ENCODE data around the gene IL4. TPM values are rescaled to one million over a fixed set of nuclear protein-coding genes. Genes with fewer than 3 reads are reported as not detected.

The IL4 gene
- total RNA-seq, 1 experiment from 2014 or later, result not detected

DNA sequence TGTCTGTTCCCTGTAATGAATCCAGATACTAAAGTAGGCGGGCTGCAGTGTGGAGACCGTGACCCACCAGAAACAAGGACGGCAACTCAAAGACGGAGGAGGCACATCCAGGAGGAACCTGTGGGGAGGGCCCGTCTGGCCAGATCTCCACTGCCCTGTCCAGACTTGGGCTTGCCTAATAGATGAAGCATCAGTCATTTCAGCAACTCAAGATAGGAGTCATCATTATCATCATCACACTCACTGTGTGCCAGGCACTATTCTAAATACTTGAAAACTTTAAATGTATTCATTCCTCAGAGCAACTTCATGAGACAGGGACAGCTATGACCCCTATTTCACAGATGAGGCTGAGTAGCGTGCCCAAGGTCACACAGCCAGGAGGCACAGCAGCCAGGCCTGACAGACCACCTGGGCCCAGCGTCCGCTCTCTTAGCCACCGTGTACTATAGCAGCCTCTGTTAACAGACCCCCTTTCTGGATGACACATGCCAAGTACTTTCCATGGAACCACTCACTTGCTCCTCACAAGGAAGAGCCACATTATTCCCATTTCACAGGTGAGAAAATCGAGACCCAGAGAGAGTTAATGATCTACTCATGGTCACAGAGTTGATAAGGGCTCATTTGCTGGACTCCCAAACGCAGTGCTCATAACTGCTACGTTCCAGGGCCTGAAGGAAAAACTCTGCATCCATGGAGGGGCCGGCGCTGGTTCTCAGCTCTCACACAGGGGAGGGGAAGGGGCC is 4.9 kb upstream of the IL4 start (continued):
- TF ChIP-seq, protein P1, sequence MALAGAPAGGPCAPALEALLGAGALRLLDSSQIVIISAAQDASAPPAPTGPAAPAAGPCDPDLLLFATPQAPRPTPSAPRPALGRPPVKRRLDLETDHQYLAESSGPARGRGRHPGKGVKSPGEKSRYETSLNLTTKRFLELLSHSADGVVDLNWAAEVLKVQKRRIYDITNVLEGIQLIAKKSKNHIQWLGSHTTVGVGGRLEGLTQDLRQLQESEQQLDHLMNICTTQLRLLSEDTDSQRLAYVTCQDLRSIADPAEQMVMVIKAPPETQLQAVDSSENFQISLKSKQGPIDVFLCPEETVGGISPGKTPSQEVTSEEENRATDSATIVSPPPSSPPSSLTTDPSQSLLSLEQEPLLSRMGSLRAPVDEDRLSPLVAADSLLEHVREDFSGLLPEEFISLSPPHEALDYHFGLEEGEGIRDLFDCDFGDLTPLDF (CRISPR knock-in tag; IDR thresholded peaks at IDR 0.05), result no peak
- TF ChIP-seq, protein P2, sequence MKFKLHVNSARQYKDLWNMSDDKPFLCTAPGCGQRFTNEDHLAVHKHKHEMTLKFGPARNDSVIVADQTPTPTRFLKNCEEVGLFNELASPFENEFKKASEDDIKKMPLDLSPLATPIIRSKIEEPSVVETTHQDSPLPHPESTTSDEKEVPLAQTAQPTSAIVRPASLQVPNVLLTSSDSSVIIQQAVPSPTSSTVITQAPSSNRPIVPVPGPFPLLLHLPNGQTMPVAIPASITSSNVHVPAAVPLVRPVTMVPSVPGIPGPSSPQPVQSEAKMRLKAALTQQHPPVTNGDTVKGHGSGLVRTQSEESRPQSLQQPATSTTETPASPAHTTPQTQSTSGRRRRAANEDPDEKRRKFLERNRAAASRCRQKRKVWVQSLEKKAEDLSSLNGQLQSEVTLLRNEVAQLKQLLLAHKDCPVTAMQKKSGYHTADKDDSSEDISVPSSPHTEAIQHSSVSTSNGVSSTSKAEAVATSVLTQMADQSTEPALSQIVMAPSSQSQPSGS (CRISPR knock-in tag; IDR thresholded peaks at IDR 0.05; ENCODE audit: borderline replicate concordance, low read depth), result no peak
- TF ChIP-seq, protein P3, sequence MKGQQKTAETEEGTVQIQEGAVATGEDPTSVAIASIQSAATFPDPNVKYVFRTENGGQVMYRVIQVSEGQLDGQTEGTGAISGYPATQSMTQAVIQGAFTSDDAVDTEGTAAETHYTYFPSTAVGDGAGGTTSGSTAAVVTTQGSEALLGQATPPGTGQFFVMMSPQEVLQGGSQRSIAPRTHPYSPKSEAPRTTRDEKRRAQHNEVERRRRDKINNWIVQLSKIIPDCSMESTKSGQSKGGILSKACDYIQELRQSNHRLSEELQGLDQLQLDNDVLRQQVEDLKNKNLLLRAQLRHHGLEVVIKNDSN (CRISPR knock-in tag; IDR thresholded peaks at IDR 0.05), result no peak
- TF ChIP-seq PRDM15 (CRISPR knock-in tag; IDR thresholded peaks at IDR 0.05), result no peak
- no peak for TF ChIP-seq TEAD4 (CRISPR knock-in tag; IDR thresholded peaks at IDR 0.05)

- POLR2A ChIA-PET, result no interaction called here
These were observed 4.4 kb upstream of the IL4 start for GRCh38 chr5:132669455-132669820.

More at GRCh38 chr5:132669455-132669820, 4.4 kb upstream of the IL4 start:
- TF ChIP-seq NFE2L1 (CRISPR knock-in tag; IDR thresholded peaks at IDR 0.05), result no peak
- no peak for TF ChIP-seq MXD4 (CRISPR knock-in tag; IDR thresholded peaks at IDR 0.05; ENCODE audit: borderline replicate concordance)
- TF ChIP-seq, protein P1 (CRISPR knock-in tag; IDR thresholded peaks at IDR 0.05), result no peak
- no peak for TF ChIP-seq ZNF121 (CRISPR knock-in tag; IDR thresholded peaks at IDR 0.05)
- TF ChIP-seq PREB (CRISPR knock-in tag; IDR thresholded peaks at IDR 0.05; ENCODE audit: borderline replicate concordance), result no peak
- no peak for TF ChIP-seq FOXJ3 (CRISPR knock-in tag; IDR thresholded peaks at IDR 0.05; ENCODE audit: borderline replicate concordance)
- no peak for TF ChIP-seq SMAD4 (CRISPR knock-in tag; IDR thresholded peaks at IDR 0.05)
- TF ChIP-seq, protein P4, sequence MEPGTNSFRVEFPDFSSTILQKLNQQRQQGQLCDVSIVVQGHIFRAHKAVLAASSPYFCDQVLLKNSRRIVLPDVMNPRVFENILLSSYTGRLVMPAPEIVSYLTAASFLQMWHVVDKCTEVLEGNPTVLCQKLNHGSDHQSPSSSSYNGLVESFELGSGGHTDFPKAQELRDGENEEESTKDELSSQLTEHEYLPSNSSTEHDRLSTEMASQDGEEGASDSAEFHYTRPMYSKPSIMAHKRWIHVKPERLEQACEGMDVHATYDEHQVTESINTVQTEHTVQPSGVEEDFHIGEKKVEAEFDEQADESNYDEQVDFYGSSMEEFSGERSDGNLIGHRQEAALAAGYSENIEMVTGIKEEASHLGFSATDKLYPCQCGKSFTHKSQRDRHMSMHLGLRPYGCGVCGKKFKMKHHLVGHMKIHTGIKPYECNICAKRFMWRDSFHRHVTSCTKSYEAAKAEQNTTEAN (CRISPR knock-in tag; IDR thresholded peaks at IDR 0.05), result no peak
- no peak for TF ChIP-seq MLX (CRISPR knock-in tag; IDR thresholded peaks at IDR 0.05)
- no peak for TF ChIP-seq GRHL2 (CRISPR knock-in tag; IDR thresholded peaks at IDR 0.05; ENCODE audit: insufficient replicate concordance, severe bottlenecking)
- TF ChIP-seq ZNF423 (CRISPR knock-in tag; IDR thresholded peaks at IDR 0.05), result no peak
- no peak for TF ChIP-seq ZNF317 (CRISPR knock-in tag; IDR thresholded peaks at IDR 0.05; ENCODE audit: borderline replicate concordance, low read depth)
- TF ChIP-seq RELA (CRISPR knock-in tag; IDR thresholded peaks at IDR 0.05; ENCODE audit: borderline replicate concordance), result no peak
- TF ChIP-seq IRF2 (CRISPR knock-in tag; IDR thresholded peaks at IDR 0.05; ENCODE audit: borderline replicate concordance, low read depth), result no peak
- CTCF ChIA-PET, result interaction anchor here (1.6 kb wide), 1 partner anchor 142 kb away, joined by 4 read pairs; no protein-coding TSS in a partner anchor
- no peak overlapping the region for H3K4me3 Mint-ChIP-seq
- peaks cover 9% of the 10 kb centered on the region; the same call in 1 of the 2 replicates for H3K4me1 Mint-ChIP-seq
- H3K27me3 Mint-ChIP-seq (ENCODE audit: low read depth), result no peaks in the 10 kb centered on the region; the same call in 1 of the 2 replicates
- peaks cover 9% of the 10 kb centered on the region for H3K9me3 Mint-ChIP-seq
- H3K36me3 Mint-ChIP-seq, result peaks cover 2% of the 10 kb centered on the region; the same call in 1 of the 2 replicates
- DNase-seq (ENCODE audit: low spot score) (no peak), ATAC-seq (no peak)
- H3K27ac Mint-ChIP-seq, result no peak overlapping the region

Measured in WTC11 (cell line).